Activated naive CD4-positive, alpha-beta T cell treated with anti-CD3 and anti-CD28 coated beads, Interleukin-2, amount 10 ng/mL, durations not matched to agents 7 days and 5 days (primary cell): ENCODE measurements around the gene C20orf144.

ENCODE experiments used
- CTCF ChIA-PET: fragments of 350-600 bp; sonication (Branson Sonifier 250); formaldehyde crosslinking; loops from one replicate; lab custom pipeline; 2021; ENCODE audit warnings: antibody characterized with exemption; lab: Charles Lee
- DNase-seq: peaks from one replicate; pipeline ENCODE4 v3.0.0-alpha.2; 2020
- H3K27ac Mint-ChIP-seq: one replicate; pipeline ENCODE4 v1.8.0; 2021; ENCODE audit warnings: mild to moderate bottlenecking, moderate library complexity, mixed read lengths
- H3K27me3 Mint-ChIP-seq: one replicate; pipeline ENCODE4 v1.8.0; 2021; ENCODE audit warnings: mild to moderate bottlenecking, mixed read lengths
- H3K36me3 Mint-ChIP-seq: one replicate; pipeline ENCODE4 v1.8.0; 2021; ENCODE audit warnings: mixed read lengths
- H3K4me1 Mint-ChIP-seq: one replicate; pipeline ENCODE4 v1.8.0; 2021; ENCODE audit warnings: mixed read lengths
- H3K4me3 Mint-ChIP-seq: one replicate; pipeline ENCODE4 v1.8.0; 2021; ENCODE audit warnings: mild to moderate bottlenecking, moderate library complexity, mixed read lengths
- H3K9me3 Mint-ChIP-seq: one replicate; pipeline ENCODE4 v1.8.0; 2021; ENCODE audit warnings: mixed read lengths

The C20orf144 gene

GRCh38 chr20:33664762-33665144 lies 2.6 kb downstream of the C20orf144 start:
- Mint-ChIP-seq H3K27ac (peak overlapping the region; percentile 95), H3K4me1 (peaks cover 57% of the 10 kb centered on the region), H3K27me3 (no peaks in the 10 kb centered on the region), H3K36me3 (peaks cover 17% of the 10 kb centered on the region), H3K9me3 (no peaks in the 10 kb centered on the region), H3K4me3 (peak overlapping the region; percentile 78)
- DNase-seq = no peak
- CTCF ChIA-PET = interaction anchor here (0.6 to 1.2 kb wide), 5 partner anchors 9 to 264 kb away, joined by 3 to 4 read pairs (median 3); no protein-coding TSS in a partner anchor

- Mint-ChIP-seq H3K36me3 (peaks cover 27% of the 10 kb centered on the region), H3K27ac (peak within 1 kb of the TSS; percentile 95), H3K9me3 (no peaks in the 10 kb centered on the region), H3K4me1 (peaks cover 65% of the 10 kb centered on the region), H3K4me3 (peak within 1 kb of the TSS; percentile 93), H3K27me3 (no peaks in the 10 kb centered on the region)
- peak; percentile 88 for DNase-seq
- CTCF ChIA-PET = interaction anchor here (0.8 to 4.7 kb wide), 12 partner anchors 12 to 222 kb away, joined by 3 to 43 read pairs (median 4); partner anchors contain the start of gene PXMP4
Measured at GRCh38 chr20:33666293-33667244, 4.4 kb downstream of the C20orf144 start, which contains the start of gene ACTL10. ACTL10 (plus strand) TSS chr20:33666943; CDS start chr20:33667498, 555 bp downstream.

- H3K9me3 Mint-ChIP-seq = no peaks in the 10 kb centered on the region
- CTCF ChIA-PET = interaction anchor here (0.6 to 4.7 kb wide), 18 partner anchors 13 to 290 kb away, joined by 3 to 43 read pairs (median 4); partner anchors contain the start of gene PXMP4
- peak; percentile 56 for DNase-seq
- H3K27ac Mint-ChIP-seq = peak overlapping the region; percentile 77
- H3K4me1 Mint-ChIP-seq = peaks cover 65% of the 10 kb centered on the region
- H3K27me3 Mint-ChIP-seq = no peaks in the 10 kb centered on the region
- H3K4me3 Mint-ChIP-seq = peak overlapping the region; percentile 93
- peaks cover 32% of the 10 kb centered on the region for H3K36me3 Mint-ChIP-seq
Measured at GRCh38 chr20:33667245-33667675, 5.1 kb downstream of the C20orf144 start.

DNA sequence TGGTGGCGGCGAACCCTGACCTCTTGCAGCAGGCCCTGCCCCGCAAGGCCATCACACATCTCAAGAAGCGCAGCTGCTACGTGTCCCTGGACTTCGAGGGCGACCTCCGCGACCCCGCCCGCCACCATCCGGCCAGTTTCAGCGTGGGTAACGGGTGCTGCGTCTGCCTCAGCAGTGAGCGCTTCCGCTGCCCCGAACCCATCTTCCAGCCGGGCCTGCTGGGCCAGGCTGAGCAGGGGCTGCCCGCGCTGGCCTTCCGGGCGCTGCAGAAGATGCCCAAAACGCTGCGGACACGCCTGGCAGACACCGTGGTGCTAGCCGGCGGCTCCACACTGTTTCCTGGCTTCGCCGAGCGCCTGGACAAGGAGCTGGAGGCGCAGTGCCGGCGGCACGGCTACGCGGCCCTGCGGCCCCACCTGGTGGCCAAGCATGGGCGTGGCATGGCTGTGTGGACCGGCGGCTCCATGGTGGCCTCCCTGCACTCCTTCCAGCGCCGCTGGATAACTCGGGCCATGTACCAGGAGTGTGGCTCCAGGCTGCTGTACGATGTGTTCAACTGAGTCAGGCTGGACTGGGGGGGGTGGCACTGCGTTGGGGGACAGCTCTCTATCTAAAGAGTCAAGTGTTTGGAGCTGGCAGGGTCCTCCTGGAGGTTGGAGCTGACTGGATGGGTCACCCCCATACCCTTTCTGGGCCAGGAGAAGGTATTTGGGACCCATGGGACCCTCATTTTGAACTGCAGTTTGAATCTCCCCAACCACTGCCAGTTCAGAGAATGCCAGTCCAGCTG lies 5.7 kb downstream of the C20orf144 start:
- no peaks in the 10 kb centered on the region for H3K27me3 Mint-ChIP-seq
- peaks cover 35% of the 10 kb centered on the region for H3K36me3 Mint-ChIP-seq
- peaks cover 65% of the 10 kb centered on the region for H3K4me1 Mint-ChIP-seq
- CTCF ChIA-PET = interaction anchor here (0.6 to 4.7 kb wide), 21 partner anchors 12 to 367 kb away, joined by 3 to 43 read pairs (median 4); partner anchors contain the start of genes CDK5RAP1 and PXMP4
- peak overlapping the region; percentile 93 for H3K4me3 Mint-ChIP-seq
- no peaks in the 10 kb centered on the region for H3K9me3 Mint-ChIP-seq
- peak overlapping the region; percentile 77 for H3K27ac Mint-ChIP-seq
- DNase-seq = peak; percentile 80

GRCh38 chr20:33668466-33669155 lies 6.5 kb downstream of the C20orf144 start:
- Mint-ChIP-seq H3K4me1 (peaks cover 69% of the 10 kb centered on the region), H3K27ac (peak overlapping the region; percentile 73), H3K4me3 (peak overlapping the region; percentile 93), H3K9me3 (no peaks in the 10 kb centered on the region), H3K27me3 (no peaks in the 10 kb centered on the region), H3K36me3 (peaks cover 36% of the 10 kb centered on the region)
- CTCF ChIA-PET = interaction anchor here (0.7 to 4.7 kb wide), 19 partner anchors 11 to 368 kb away, joined by 3 to 43 read pairs (median 4); partner anchors contain the start of genes CDK5RAP1 and PXMP4
- DNase-seq = no peak

DNA sequence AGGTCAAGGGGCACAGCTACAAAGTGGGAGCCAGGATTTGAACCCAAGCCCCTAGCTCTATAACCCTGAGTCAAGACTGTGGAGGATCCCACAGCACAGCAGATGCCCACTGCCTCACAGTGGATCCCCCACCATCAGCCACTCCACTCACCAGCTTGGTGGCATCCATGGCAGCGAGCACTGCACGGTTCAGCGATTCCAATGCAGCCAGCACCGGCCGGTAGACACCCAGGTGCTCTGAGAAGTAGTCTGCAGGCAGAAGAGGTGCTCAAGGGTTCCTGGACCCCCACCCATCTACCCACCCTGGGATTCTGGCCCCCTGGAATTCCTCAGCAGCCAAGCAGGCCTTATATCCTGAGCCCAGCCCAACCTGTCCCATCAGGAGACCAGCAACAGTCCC lies 7.1 kb downstream of the C20orf144 start:
- H3K4me3 Mint-ChIP-seq = no peak overlapping the region
- no peak for DNase-seq
- H3K27me3 Mint-ChIP-seq = no peaks in the 10 kb centered on the region
- no peaks in the 10 kb centered on the region for H3K9me3 Mint-ChIP-seq
- peaks cover 38% of the 10 kb centered on the region for H3K36me3 Mint-ChIP-seq
- CTCF ChIA-PET = interaction anchor here (1.1 to 4.7 kb wide), 6 partner anchors 11 to 368 kb away, joined by 3 to 43 read pairs (median 9); no protein-coding TSS in a partner anchor
- H3K4me1 Mint-ChIP-seq = peaks cover 69% of the 10 kb centered on the region
- H3K27ac Mint-ChIP-seq = no peak overlapping the region

GRCh38 chr20:33669873-33670640 lies 7.9 kb downstream of the C20orf144 start:
- Mint-ChIP-seq H3K36me3 (peaks cover 41% of the 10 kb centered on the region), H3K27me3 (no peaks in the 10 kb centered on the region), H3K27ac (peak overlapping the region; percentile 34), H3K4me1 (peaks cover 66% of the 10 kb centered on the region), H3K4me3 (no peak overlapping the region), H3K9me3 (no peaks in the 10 kb centered on the region)
- DNase-seq = no peak
- CTCF ChIA-PET = interaction anchor here (4.7 kb wide), 1 partner anchor 10 kb away, joined by 43 read pairs; no protein-coding TSS in a partner anchor

DNA sequence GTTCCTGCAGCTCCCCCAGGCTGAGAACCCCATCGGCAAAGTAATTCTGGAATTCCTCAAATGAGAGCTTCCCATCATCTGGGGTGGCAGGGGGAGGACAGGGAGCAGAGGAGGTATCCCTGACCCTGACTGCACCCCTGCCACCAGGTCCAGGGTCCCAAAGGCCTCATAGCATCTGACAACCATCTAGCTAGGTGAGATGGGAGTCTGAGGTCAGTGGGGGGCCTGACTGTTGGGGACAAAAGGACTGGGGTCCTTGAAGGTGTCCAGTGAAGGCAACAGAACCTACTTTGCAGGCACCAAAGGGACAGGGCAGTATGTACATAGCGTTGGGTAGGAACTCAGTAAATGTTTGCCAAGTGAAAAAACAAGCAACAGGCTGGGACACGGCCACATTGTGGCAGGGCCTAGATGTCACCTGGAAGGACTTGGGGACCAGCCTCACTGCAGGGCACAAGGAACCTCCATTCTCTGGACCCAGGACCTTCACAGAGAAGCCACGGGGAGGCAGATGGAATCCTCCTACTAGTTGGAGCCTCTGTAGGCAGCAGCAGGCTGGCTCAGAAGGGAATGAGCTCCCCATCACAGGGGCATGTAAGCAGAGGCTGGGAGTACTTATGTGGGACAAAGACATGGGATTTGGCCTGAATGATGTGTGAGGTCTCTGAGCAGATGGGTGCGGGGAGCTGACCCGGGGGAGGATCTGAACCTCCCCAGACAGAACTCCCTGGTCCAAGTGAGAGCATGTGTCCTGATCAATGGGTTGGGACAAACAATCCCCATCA lies 8.8 kb downstream of the C20orf144 start:
- no peaks in the 10 kb centered on the region for H3K27me3 Mint-ChIP-seq
- no peaks in the 10 kb centered on the region for H3K9me3 Mint-ChIP-seq
- DNase-seq = no peak
- H3K27ac Mint-ChIP-seq = no peak overlapping the region
- H3K36me3 Mint-ChIP-seq = peaks cover 48% of the 10 kb centered on the region
- H3K4me3 Mint-ChIP-seq = no peak overlapping the region
- CTCF ChIA-PET = interaction anchor here (0.8 to 1.0 kb wide), 2 partner anchors 10 to 214 kb away, joined by 3 read pairs; no protein-coding TSS in a partner anchor
- H3K4me1 Mint-ChIP-seq = peaks cover 67% of the 10 kb centered on the region

DNA sequence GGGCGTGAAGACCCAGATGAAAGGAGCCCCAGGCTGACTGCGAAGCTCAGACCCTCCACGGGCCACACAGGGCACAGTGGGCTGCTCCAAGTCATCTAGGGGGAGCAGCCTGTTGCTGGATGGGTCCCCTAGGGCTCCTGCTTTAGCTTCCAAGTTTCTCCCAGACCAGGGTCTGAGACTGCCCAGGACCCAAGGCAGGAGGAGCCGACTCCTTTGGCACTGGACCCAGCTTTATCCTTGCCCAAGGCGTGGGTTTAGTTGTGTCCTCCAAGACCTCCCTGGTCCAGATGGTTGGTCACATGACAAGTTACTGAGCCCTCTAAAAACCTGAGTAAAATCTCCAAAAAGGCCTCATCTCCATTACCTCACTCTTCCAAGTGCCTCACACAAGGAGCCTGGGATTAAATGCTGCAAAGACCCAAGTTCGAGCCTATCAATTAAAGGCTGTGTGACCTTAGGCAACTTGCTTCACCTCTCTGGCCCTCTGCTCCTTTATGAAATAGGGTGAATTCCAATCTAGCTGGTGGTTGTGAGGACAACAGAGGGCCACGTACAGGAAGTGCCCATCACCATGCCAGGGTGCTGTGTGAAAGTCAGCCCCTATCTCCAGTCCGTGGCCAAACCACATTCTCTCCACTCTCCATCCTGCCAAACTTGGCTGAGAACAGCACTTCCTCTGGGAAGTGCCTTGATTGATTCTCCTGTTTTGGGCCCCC lies 9.6 kb downstream of the C20orf144 start:
- CTCF ChIA-PET = interaction anchor here (0.7 to 1.0 kb wide), 3 partner anchors 9 to 214 kb away, joined by 3 read pairs; no protein-coding TSS in a partner anchor
- Mint-ChIP-seq H3K9me3 (no peaks in the 10 kb centered on the region), H3K27ac (no peak overlapping the region), H3K4me3 (no peak overlapping the region), H3K36me3 (peaks cover 54% of the 10 kb centered on the region), H3K27me3 (no peaks in the 10 kb centered on the region), H3K4me1 (peaks cover 66% of the 10 kb centered on the region)
- no peak for DNase-seq

- Mint-ChIP-seq H3K9me3 (no peaks in the 10 kb centered on the region), H3K4me1 (peaks cover 68% of the 10 kb centered on the region), H3K36me3 (peaks cover 59% of the 10 kb centered on the region), H3K27ac (peak overlapping the region; percentile 56), H3K4me3 (peak overlapping the region; percentile 90), H3K27me3 (no peaks in the 10 kb centered on the region)
- no peak for DNase-seq
- CTCF ChIA-PET = interaction anchor here (0.7 to 1.2 kb wide), 2 partner anchors 13 to 48 kb away, joined by 3 read pairs; no protein-coding TSS in a partner anchor
Measured at GRCh38 chr20:33672426-33673113, 10.4 kb downstream of the C20orf144 start.

- Mint-ChIP-seq H3K36me3 (peaks cover 64% of the 10 kb centered on the region), H3K9me3 (no peaks in the 10 kb centered on the region), H3K4me3 (peak overlapping the region; percentile 90), H3K4me1 (peaks cover 72% of the 10 kb centered on the region), H3K27ac (peak overlapping the region; percentile 56), H3K27me3 (no peaks in the 10 kb centered on the region)
- no peak for DNase-seq
- CTCF ChIA-PET = interaction anchor here (0.8 to 1.2 kb wide), 2 partner anchors 9 to 12 kb away, joined by 3 read pairs; no protein-coding TSS in a partner anchor
Measured at GRCh38 chr20:33673114-33673409, 10.9 kb downstream of the C20orf144 start.
